ENCODE measurements around the gene POLR1H. TPM values are rescaled to one million over a fixed set of nuclear protein-coding genes. Genes with fewer than 3 reads are reported as not detected.

POLR1H gene
- total RNA-seq, 1 donor from 2014 or later = 20.3 TPM

DNA sequence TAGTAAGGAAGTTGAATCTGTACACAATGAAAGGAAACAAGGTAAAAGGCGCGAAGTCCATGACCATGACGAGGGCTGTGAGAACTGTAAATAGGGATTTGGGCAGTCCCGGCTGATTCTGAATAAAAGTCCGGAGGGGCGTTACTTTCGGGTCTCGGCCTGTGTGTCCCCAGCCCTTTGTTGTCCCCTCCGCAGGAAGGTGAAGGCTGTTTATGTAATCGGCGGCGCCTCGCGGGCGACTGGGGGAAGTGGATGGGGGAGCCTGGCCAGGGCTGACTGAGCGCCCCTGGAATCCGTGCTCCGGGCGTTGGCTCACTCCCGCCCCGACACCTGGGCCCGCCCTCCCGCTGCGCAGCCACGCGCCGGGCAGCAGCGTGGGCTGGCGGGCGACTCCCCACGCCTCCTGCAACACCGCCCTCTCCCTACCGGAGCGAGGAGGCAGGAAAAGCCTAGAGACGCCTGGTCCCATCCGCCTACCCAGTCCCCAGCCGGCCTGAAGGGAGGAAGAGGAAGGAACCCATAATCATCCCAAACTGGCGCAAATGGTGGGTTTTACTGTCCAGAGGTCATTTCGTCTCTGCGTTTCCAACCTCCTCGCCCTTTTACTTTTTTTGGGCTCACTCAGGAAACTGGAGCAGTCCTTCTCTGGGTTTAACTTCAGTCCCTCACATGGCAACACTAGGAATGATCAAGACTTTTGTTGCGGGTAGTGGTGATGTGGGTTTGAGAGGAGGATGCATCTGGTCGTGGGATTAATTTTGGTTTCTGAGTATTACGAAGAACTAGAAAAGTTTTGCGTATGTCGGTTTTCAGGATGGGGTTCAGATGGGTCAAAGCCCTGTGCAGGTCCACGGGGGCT, 39.7 kb downstream of the POLR1H start:
- Histone ChIP-seq H3K27ac (peak overlapping the region; percentile 56), H3K27me3 (peaks cover 14% of the 10 kb centered on the region), H3K9me3 (no peaks in the 10 kb centered on the region), H3K36me3 (no peaks in the 10 kb centered on the region), H3K4me3 (peak overlapping the region; percentile 49), H3K4me1 (peaks cover 31% of the 10 kb centered on the region)
- ATAC-seq (peak; percentile 75), DNase-seq (peak; percentile 84)
- TF ChIP-seq CTCF (IDR thresholded peaks at IDR 0.05) = no peak
- intact Hi-C loops (cut with DNase I) = no loop called here

DNA sequence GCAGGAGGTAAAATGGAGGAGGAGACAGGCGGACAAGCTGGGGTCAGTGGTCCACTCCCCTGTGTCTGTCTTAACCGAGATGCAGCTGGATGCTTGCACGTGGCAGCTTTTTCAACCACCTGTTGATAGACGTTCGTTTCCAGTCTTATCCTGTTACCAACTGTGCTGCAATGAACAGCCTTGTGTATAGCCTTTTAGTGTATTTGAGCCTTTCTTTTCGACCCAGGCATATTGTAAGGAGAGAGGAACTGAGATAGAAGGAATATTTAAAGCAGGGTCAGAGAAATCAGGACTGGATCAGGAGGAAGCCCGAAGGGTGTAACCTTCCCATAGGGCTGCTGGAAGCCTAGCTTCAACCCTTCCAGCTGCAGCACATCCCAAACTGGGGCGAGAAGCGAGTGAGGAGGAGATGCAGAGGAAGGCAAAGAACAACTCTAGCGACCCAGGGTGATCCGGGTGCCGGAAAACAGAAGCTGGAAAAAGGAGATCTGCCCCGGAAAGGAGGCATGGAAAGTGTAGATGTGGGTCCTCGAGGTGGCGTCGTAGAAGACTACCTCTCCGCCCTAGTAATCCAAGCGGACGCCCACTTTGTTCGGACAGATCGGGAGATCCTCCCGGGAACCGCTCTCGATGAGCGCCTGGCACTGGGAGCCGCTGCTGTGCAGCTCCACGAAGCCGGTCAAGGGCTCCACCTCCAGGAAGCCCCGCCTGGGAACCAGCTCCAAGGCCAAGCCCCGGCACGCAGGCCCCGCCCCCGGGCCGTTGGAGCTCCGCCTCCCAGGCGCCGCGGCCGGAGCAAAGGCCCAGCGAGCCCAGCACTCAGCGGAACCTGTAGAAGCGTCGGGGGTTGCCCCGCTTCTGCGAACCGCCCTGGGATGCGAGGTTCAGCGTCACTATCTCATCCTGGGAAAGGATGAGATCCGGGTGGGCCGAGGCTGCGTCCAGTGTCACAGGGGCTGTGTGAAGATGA, 40.7 kb downstream of the POLR1H start:
- peak overlapping the region; percentile 51 for H3K27ac ChIP-seq
- H3K27me3 ChIP-seq = peaks cover 23% of the 10 kb centered on the region
- ATAC-seq (peak; percentile 92), DNase-seq (peak; percentile 96)
- intact Hi-C loops (cut with DNase I) = no loop called here
- H3K36me3 ChIP-seq = no peaks in the 10 kb centered on the region
- peak overlapping the region; percentile 49 for H3K4me3 ChIP-seq
- peaks cover 31% of the 10 kb centered on the region for H3K4me1 ChIP-seq
- H3K9me3 ChIP-seq = no peaks in the 10 kb centered on the region
- TF ChIP-seq CTCF (IDR thresholded peaks at IDR 0.05) = no peak

- Histone ChIP-seq H3K36me3 (no peaks in the 10 kb centered on the region), H3K4me1 (peaks cover 31% of the 10 kb centered on the region), H3K9me3 (no peaks in the 10 kb centered on the region), H3K27ac (peak overlapping the region; percentile 51), H3K27me3 (peaks cover 23% of the 10 kb centered on the region), H3K4me3 (peak overlapping the region; percentile 49)
- no peak for DNase-seq
- ATAC-seq = peak; percentile 30
- intact Hi-C loops (cut with DNase I) = no loop called here
- TF ChIP-seq CTCF (IDR thresholded peaks at IDR 0.05) = no peak
Observed at GRCh38 chr6:30102414-30102969, 41.4 kb downstream of the POLR1H start.

- peak overlapping the region; percentile 46 for H3K4me3 ChIP-seq
- peak overlapping the region; percentile 52 for H3K27ac ChIP-seq
- H3K27me3 ChIP-seq = peaks cover 23% of the 10 kb centered on the region
- H3K36me3 ChIP-seq = no peaks in the 10 kb centered on the region
- ATAC-seq = peak; percentile 86
- peaks cover 31% of the 10 kb centered on the region for H3K4me1 ChIP-seq
- H3K9me3 ChIP-seq = no peaks in the 10 kb centered on the region
- peak; percentile 88 for TF ChIP-seq CTCF (IDR thresholded peaks at IDR 0.05)
- intact Hi-C loops (cut with DNase I) = no loop called here
- DNase-seq = peak; percentile 88
Observed at GRCh38 chr6:30102970-30103871, 42.2 kb downstream of the POLR1H start.

GRCh38 chr6:30103872-30104179, 42.8 kb downstream of the POLR1H start:
- H3K36me3 ChIP-seq = no peaks in the 10 kb centered on the region
- ATAC-seq (no peak), DNase-seq (no peak)
- no peak for TF ChIP-seq CTCF (IDR thresholded peaks at IDR 0.05)
- no peaks in the 10 kb centered on the region for H3K9me3 ChIP-seq
- peak overlapping the region; percentile 46 for H3K4me3 ChIP-seq
- intact Hi-C loops (cut with DNase I) = no loop called here
- H3K27me3 ChIP-seq = peaks cover 24% of the 10 kb centered on the region
- H3K4me1 ChIP-seq = peaks cover 31% of the 10 kb centered on the region
- no peak overlapping the region for H3K27ac ChIP-seq
